NCI-H146 treated with DMSO at 0.1 percent for 48 hours (cell line): ENCODE results near the gene DTNBP1.
A peak's percentile ranks its signal among the peaks of the same experiment; 100 is the strongest.
"Not testable (repeated sequence)": the region's sequence is repeated elsewhere in the genome, so short reads cannot be mapped to it uniquely, and the experiment has no call there.

Source experiments
- DNase-seq: peaks from one replicate; lab custom pipeline; 2025; ENCODE audit not compliant: unreplicated experiment; lab: John Stamatoyannopoulos, UW

The DTNBP1 gene

DNA sequence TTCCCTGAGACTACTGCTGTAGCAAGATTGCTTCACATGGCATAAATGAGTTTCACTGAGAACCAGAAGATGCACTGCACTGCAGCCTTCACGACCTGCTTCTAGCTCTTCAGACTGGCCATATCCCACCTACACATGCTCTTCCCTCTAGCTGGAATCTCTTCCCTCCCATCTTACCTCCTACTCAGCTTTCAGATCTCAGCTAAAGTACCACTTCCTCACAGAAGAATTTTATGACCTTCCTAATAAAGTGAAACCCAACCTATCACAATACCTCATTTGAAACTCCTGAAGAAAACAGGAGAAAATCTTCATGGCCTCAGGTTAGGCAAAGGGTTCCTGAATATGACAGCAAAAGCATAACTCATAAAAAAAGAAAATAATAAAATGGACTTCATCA lies 99.9 kb downstream of the DTNBP1 start:
- DNase-seq = no peak

DNA sequence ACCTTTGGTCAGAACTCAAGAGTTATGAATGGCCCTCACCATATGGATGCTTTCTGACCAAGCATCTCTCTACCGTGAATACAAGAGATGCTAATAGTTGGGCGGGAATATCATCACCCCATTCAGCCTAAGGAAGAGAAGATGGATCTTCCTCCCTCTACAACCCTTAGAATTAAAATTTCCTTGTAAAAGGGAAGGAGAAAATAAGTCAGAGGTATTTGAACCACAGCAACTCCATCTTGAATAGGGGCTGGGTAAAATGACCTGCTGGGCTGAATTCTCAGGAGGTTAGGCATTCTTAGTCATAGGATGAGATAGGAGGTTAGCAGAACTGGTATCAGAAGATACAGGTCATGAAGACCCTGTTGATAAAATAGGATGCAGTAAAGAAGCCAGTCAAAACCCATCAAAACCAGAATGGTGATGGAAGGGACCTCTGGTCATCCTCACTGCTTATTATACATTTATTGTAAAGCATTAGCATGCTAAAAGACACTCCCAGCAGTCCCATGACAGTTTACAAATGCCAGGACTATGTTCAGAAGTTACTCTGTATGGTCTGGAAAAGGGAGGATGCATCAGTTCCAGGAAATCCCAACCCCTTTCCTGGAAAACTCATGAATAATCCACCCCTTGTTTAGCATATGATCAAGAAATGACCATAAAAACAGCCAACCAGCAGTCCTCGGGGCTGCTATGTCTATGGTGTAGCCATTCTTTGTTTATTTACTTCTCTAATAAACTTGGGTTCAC lies 101.2 kb downstream of the DTNBP1 start:
- no peak for DNase-seq

DNA sequence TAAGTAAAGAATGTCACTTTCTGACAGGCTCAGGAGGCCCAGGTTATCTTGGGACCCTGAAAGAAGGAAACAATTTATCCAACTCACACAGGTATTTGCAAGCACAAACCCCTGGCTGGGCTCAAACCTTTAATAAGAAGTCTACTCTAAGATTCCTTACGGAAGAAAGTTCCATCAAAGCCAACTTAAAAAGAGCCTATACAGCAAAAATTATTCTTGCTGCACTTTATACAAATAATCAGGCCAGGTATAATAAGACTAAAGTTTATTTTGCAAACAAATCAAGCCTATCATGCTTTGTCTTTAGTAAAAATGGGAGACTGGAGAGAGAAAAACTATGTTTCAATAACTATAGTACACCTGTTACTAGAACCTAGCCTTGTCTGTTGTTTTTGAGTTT lies 102.1 kb downstream of the DTNBP1 start:
- DNase-seq = no peak

DNA sequence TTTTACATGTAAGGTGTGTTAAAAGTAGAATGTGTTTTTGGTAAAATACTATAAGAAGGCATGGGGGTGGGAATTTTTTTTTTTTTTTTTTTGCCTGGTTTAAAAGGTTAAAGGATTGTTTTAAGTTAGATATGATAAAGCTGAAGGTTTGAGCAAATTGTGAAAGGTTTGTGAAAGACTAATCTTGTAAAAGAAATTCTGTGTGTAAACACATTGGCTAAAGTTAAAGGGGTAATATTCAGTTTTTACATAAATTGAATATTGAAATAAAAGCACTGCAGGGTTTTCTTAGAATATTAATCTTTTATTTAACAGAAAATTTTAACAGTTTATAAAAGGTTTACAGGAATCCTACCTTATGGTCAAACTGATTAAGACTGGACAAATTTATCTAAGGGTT lies 105.7 kb downstream of the DTNBP1 start:
- no peak for DNase-seq

DNA sequence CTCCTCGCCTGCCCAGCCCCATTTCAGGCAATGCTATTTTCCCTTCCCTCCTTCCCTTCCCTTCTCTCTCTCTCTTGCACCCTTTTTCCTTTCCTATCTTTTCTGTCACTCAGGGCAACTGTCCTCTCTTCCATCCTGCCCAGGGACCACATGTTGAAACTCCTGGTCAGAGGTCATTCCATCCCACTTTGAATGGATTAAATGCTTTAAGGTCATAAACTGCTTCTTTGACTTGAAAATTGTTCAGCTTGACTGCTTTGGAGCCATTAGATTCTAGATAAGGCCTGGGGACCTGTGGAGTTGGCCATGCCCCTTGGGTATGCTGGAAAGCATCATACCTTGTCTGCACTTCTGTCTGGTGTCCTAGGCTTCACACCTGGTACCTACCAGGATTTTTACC lies 106.1 kb downstream of the DTNBP1 start:
- DNase-seq = no peak

DNA sequence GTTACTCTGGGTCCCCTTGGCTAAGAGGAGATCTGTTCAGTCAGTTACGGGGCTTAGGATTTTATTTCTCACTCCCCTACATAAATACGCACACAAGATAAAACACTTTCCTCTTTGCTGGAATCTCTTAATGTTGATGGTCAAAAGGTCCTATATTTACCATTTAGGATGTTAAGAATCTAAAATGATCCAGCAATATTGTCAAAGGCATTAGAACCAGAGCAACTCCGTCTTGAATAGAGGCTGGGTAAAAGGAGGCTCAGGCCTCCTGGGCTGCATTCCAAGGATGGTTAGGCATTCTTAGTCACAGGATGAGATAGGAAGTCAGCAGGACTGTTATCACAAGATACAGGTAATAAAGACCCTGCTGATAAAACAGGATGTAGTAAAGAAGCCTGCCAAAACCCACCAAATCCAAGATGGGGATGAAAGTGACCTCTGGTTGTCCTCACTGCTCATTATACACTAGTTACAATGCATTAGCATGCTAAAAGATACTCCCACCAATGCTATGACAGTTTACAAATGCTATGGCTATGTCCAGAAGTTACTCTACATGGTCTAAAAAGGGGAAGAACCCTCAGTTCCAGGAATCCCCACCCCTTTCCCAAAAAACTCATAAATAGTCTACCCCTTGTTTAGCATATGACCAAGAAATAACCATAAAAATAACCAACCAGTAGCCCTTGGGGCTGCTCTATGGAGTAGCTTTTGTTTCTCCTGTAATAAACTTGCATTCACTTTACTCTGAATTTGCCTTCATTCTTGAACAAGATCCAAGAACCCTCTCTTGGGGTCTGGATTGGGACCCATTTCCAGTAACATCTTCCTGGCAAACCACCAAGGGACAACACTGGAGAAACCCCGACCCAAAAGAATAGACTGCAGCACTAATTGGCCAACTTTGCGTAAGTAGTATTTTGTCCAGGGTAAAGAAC lies 107.5 kb downstream of the DTNBP1 start:
- no peak for DNase-seq

DNA sequence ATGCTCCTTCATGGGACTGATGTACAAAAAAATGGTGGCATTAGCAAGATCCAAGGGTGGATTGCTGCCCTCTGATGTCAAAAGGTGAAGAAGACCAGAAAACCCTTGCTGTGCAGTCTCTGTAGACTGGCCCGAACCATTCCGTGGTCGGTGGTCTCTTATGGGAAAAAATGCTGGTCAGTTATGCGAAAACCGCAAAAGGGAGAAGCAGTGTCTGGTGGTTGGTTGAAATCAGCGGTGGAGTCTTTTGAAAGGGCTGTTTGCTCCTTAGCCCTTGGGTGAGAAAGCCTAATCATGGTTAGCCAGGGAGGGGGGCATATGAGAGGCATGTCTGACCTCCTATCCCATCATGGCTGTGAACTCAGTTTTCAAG lies 108.1 kb downstream of the DTNBP1 start:
- DNase-seq = no peak

DNA sequence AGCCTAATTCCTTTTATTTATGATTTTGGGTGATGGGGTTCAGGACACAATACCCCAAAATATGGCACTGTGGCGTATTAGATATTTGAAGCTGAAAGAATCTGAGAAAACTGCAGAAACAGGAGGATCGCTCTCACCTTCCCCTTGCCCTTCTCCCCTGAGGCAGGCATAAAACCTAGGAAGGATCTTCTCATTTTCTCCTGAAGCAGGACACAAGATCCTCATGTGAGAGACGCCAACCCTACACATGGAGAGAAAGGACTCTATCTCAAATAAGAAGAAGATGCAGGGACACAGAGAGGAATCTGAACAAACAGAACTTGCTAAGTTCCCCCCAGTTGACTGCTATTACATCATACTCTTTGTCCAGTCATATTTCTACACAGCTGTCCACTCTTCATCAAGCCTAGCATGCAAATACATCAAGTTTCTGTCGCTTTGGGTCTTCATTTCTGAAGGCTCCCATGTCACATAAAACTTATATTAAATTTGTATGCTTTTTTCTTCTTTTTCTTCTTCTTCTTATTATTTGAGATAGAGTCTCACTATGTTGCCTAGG lies 109.0 kb downstream of the DTNBP1 start:
- DNase-seq = no peak

DNA sequence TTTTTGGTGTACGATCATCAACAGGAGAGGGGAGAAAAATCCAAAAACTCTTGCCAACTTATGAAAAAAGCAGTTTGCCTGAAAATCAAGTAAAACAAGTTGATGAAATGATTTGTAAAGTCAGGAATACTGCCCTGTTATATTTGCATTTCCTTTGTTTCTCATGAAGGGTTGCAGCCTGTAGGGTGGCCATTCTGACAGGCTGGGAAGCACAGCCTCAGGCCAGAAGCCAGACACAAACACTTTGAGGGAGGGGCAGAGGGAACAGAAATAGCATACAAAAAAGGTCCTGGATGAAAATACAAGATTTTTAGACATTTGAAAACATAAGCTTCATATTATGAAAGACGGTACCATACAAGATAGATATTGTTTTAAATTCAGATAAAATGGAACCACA lies 109.8 kb downstream of the DTNBP1 start:
- no peak for DNase-seq

DNA sequence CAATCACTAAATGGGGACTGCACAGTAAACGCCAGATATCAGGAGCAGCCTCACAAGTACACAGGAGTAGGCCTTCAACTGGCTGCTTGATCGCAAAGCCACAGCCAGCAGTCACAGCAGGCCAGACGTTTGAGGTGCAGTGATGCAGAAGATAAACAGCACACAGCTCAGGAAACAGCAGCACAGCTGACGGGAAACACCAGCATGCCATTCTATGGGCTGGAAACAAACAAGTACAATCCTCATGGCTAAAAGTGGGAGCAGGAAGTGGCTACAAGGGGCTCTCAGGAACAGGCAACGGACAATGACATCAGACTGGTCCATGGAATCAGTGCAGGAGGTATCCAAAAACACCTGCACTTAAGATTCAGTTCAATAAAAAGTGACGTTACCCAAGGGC lies 111.0 kb downstream of the DTNBP1 start:
- DNase-seq = no peak

DNA sequence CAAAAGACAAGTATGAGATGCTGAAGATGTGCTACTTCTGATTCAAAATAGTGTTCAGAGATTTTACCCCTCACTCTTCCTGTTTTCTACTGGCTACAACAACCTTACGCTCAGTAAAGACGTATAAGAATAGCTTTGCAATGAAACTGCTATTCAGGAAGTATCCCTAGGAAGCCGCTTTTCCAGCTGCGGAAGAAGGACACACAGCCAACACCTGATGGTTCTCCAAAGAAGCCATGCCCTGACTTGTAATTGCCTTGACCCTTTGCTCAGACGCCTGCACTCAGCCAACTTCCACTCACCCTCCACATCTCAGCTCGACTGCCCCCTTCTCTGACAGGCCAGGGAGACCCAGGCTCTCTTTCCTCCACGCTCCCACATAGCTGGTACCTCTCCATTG lies 111.6 kb downstream of the DTNBP1 start:
- no peak for DNase-seq

DNA sequence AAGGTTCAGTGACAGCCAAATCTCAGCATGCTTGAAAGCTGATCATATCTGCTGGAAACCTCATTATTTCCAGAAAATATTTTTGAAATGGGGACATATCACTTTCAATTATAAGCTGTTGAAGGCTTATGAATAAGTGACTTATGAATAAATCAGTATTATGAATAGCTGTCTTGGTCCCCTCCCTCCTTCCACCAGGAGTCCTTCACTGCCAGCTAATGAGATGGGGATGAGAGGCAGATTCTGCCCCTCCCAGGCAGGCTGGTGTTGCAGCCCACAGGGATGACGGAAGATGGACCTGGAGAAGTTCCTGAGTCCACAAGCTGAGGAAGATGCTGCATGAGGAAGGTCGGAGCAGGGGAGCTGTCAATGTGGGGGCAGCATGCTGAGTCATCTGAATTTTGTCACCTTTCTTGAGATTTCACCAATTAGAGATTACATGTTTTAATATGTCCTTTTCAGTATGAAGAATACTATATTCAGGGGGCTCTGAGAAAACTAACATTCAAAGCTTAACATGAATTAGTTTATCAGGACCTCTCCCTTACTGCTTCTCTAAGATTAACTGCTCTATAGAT lies 112.2 kb downstream of the DTNBP1 start:
- DNase-seq = no peak

DNA sequence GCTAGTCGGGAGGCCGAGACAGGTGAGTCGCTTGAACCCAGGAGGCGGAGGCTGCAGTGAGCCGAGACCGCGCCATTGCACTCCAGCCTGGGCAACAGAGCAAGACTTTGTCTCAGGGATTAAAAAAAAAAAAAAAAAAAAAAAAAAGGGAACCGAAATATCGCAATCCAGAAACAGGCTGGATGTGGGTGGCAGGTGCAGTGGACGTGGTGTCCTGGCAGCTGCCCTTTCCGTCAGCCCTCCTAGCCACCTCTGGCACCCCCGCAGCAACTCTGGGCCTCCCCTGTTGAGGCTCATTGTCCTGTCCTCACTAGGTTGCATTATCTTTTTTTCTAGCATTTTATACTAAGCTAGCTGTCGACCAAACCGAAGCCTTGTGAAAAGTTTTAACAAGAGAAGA lies 113.5 kb downstream of the DTNBP1 start:
- no peak for DNase-seq

DNA sequence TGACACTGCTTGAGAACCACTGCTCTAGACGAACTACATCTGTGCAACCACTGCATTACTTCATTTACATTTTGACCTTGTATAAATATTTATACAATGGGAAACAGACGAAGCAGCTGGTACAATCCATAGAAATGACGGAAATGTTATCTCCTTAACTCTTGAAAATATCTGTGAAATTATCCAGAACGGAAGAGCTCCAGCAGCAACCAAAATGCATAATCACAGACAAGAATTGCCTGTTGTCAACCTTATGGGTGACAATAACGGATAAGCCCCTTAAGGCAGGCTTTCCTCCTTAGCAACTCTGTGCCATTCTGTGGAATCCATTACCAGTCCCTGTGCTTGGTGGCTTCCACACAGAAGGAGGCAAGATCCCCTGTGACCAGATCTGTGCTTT lies 115.4 kb downstream of the DTNBP1 start:
- peak; percentile 16 for DNase-seq

DNA sequence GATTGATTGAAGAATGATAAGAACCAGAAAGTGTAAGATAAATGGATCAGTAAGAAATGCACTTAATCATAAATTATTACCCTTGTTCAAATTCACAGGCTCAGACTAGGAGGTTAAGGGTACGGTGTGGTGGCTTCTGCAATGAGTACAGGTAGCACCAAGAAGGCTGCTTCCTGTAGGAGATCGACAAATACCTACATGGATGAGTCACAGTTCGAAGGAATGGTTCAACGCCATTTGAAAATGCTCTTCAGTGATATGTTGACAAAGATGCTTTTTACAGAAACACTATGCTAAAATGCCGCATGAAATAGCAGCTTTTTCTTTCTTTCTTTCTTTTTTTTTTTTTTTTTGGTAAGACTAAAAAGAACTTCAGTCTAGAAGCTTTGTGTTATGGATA lies 116.2 kb downstream of the DTNBP1 start:
- DNase-seq = no peak

DNA sequence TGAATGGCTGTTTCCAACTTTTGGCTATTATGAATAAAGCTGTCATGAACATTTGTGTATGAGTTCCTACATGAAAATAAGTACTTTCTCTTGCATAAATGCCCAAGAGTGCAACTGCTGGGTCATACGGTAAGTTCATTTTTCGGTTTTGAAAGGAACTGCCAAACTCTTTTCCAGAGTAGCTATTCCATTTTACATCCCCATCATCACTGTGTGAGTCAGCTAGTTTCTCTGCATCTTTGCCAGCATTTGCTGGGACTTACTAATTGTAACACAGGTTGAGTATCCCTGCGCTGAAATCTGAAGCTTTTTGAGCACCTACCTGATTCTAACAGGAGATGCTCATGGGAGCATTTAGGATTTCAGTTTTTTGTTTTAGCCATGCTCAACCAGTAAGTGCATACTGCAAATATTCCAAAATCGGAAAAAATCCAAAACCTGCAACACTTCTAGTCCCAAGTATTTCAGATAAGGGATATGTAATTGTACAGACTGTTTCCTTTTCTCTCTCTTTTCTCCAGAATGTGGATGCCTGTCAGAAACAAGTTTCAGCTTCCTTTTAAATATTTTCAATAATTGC lies 118.4 kb downstream of the DTNBP1 start:
- no peak for DNase-seq

DNA sequence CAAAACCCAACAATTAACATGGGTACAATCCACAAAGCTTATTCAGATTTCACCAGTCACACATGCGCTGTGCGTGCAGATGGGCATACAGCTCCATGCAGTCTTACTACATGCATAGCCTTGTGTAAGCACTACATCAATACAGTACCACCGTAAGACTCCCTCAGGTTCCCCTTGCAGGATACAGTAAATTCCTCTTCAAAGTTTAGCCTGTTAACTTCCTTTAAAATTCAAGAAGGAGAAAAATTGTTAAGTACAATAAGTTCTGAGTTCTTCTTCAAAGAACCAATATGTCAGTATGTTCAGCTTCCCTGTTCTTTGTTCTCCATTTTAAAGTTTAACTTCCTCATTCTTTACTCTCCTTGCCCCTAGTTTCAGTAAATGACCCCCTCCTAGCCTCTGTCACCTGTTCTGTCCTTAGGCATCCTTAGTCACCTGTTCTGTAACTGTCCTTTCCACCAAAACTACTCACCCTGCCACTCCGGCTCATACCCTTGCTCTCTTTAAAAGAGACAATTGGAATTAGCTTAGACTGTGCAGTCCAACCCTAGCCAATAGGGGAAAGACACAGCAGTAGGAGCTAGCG lies 119.4 kb downstream of the DTNBP1 start:
- not testable (repeated sequence) for DNase-seq

DNA sequence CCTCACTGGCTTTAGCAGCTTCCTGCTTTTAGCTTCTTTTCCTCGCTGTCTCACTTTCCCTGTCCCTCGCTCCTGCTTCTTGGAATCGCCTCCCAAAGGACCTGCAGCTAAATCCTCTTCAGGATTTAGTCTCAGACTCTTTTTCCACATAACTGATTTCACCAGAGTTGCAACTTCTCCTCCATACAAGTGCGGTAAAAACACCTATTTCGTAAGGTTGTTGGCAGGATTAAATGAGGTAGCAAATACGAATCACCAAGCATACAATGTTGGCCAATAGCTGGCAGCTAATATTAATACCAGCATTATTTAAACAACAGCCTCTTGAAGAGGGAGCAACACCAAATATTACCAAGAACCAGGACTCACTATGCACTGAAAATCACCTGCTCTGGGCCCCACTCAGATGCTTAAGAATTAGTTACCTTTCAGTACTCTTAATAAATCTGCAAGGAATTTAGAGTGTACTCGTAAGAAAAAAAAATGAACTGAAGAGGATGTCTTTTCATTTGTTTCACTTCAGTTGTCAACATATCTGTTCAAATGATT lies 123.0 kb downstream of the DTNBP1 start:
- no peak for DNase-seq

DNA sequence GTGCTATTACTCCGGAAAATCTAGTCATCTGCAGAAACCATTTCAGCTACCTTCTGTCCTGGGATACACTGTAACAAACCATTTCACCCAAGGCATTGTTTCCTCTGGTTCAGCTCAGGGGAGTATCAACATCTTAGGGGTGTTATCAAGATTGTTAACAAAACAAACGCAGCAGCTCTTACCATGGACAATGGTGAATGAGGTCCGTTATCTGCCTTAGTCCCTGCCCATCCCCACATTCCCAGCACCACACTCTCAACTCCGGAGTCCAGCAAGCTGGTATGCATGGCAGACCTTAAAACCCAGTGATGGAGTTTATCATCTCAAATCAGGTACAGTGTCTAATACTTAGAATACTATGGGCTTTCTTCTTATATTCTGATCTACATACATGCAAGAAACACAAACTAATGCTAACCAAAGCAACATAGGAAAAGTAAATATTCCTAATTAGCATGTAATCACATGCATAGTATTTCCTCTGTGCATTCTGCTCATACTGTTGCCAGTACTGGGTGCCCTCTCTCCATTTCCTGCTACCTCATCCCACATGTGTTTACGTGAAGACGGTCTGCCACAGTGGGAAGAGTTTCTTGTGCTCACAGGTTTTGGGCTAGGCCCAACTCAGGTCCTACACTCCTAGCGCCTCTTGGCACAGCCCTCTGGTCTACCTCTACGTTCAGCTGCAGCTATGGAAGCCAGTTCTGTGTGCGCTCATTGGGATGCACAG lies 123.9 kb downstream of the DTNBP1 start:
- no peak for DNase-seq

DNA sequence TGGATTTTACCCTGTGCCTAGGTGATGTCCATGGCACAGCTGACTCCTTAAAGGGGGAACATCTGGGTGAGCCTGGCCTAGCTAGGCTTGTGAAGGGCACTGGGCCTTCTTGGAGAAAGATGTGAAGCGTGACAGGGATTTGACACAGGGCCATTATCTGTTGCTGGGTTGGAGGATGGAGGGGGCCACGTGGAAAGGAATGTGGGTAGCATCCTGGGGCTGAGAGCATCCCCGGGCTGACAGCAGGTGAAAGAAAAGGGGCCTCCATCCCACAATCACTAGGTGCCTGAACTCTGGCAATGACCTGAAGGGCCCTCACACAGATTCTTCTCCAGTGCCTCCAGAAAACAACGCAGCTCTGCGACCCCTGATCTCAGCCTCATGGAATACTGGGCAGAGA lies 124.7 kb downstream of the DTNBP1 start:
- no peak for DNase-seq
